ENCODE results near the gene B4GAT1. TPM values are rescaled to one million over a fixed set of nuclear protein-coding genes. Genes with fewer than 3 reads are reported as not detected.
A peak's percentile ranks its signal among the peaks of the same experiment; 100 is the strongest.

B4GAT1 gene
- 9.2 and 9.9 TPM in 2 replicates for total RNA-seq (2013; cell fraction: nucleolus; rRNA removed)
- 6.3 and 7.2 TPM in 2 replicates for total RNA-seq (2014; rRNA removed)
- 2.3 and 2.4 TPM in 2 replicates for total RNA-seq (2014; rRNA removed; fragmentation: Illumina TruSeq; extraction: Trizol)
- 5.7 and 5.9 TPM in 2 replicates for total RNA-seq (2021)
- 1.8 TPM for polyA plus RNA-seq (2011; ENCODE audit: low read depth)
- 2.1 and 3.6 TPM in 2 replicates for polyA plus RNA-seq (2011; rRNA removed)
- polyA plus RNA-seq (2011; cell fraction: cytosol; rRNA removed): 3.3 and 4.2 TPM in 2 replicates
- 3.4 and 3.5 TPM in 2 replicates for polyA plus RNA-seq (2011; cell fraction: nucleus; rRNA removed)
- polyA plus RNA-seq (2012): 4.1 and 5.5 TPM in 2 replicates
- 1.4 and 1.9 TPM in 2 replicates for polyA plus RNA-seq (2014; fragmentation: Illumina TruSeq; extraction: Trizol)
- 1 to 10 TPM in 1 of 2 experiments, under 1 TPM in 1; 0.55 to 1.5 TPM for polyA plus RNA-seq (2014; fragmentation: Nextera tagmentation; extraction: Ambion mirVana)
- 5.0 and 5.7 TPM in 2 replicates for polyA plus RNA-seq (2014; rRNA removed)
- polyA plus RNA-seq (2016; fragmentation: Nextera tagmentation; extraction: Ambion mirVana): 10 to 100 TPM in 1 of 2 experiments, 1 to 10 TPM in 1; 9.4 to 11.1 TPM
- 2.6 TPM in 2 replicates for polyA minus RNA-seq (2011; rRNA and poly(A)+ RNA removed)
- polyA minus RNA-seq (2011; cell fraction: cytosol; rRNA and poly(A)+ RNA removed): 1.5 and 1.7 TPM in 2 replicates
- polyA minus RNA-seq (2011; cell fraction: nucleus; rRNA and poly(A)+ RNA removed): 2.8 TPM in 2 replicates
- Bru-seq, nascent RNA: percentile 45 among the genes with signal in this experiment
- BruChase-seq, experiment 1, labeled RNA remaining after a 6-hour chase: percentile 53 among the genes with signal in this experiment
- percentile 67 among the genes with signal in this experiment for BruChase-seq, experiment 2, labeled RNA remaining after a 2-hour chase
- long read RNA-seq, experiment 1, transcript B4GAT1-201 (2 exons, 2,072 nt): major isoform, 10 of 10 reads
- long read RNA-seq, experiment 1, partial matches to known transcripts: 0 of 10 reads
- long read RNA-seq, experiment 1, other reads (novel, unspliced or antisense): 0 of 10 reads
- long read RNA-seq, experiment 2, transcript B4GAT1-201 (2 exons, 2,072 nt): major isoform, 5 of 5 reads
- long read RNA-seq, experiment 2, partial matches to known transcripts: 0 of 5 reads
- long read RNA-seq, experiment 2, other reads (novel, unspliced or antisense): 0 of 5 reads

- ChIA-PET POLR2A (interaction anchor here (0.6 to 3.9 kb wide), 4 partner anchors 12 to 212 kb away, joined by 3 to 16 read pairs (median 4); partner anchors contain the start of gene RIN1), SMC1A (ENCODE audit: uncharacterized antibody, unreplicated experiment) (interaction anchor here (0.7 to 1.5 kb wide), 3 partner anchors 35 to 59 kb away, joined by 3 to 4 read pairs (median 4); partner anchors contain the start of gene YIF1A), CTCF (interaction anchor here (1.4 to 7.4 kb wide), 4 partner anchors 16 to 42 kb away, joined by 4 to 44 read pairs (median 9); no protein-coding TSS in a partner anchor), RAD21 (ENCODE audit: unreplicated experiment) (interaction anchor here (1.1 to 2.0 kb wide), 2 partner anchors 13 to 36 kb away, joined by 3 to 6 read pairs; no protein-coding TSS in a partner anchor)
- Histone ChIP-seq H3K4me3 (peak within 1 kb of the TSS; percentile 90), H3K27me3 (replicated peaks in 1 of 2; ENCODE audit: control insufficient read depth in 2 of 2, insufficient read depth in 2 of 2, low read length in 1 of 2) (no peaks in the 10 kb centered on the region), H3K9ac (ENCODE audit: control insufficient read depth, insufficient read depth, low read length) (peak within 1 kb of the TSS; percentile 84; the same call in 1 of the 2 replicates), H3K9me3 (replicated peaks; ENCODE audit: control insufficient read depth, insufficient read depth, low read length) (no peaks in the 10 kb centered on the region), H3K27ac (ENCODE audit: control insufficient read depth, insufficient read depth) (peak within 1 kb of the TSS; percentile 61; the same call in 1 of the 2 replicates), H3K79me2 (ENCODE audit: control insufficient read depth, insufficient read depth, low read length) (peaks cover 17% of the 10 kb centered on the region), H3K4me2 (ENCODE audit: control insufficient read depth, insufficient read depth) (peak within 1 kb of the TSS; percentile 88), H4K20me1 (ENCODE audit: control insufficient read depth, insufficient read depth) (no peaks in the 10 kb centered on the region), H3K4me1 (ENCODE audit: control insufficient read depth, insufficient read depth, low read length) (peaks cover 17% of the 10 kb centered on the region), H3K36me3 (ENCODE audit: control insufficient read depth in 2 of 2, insufficient read depth in 2 of 2, low read length in 1 of 2) (no peaks in the 10 kb centered on the region), H2AFZ (ENCODE audit: control insufficient read depth, low read depth, low read length) (peak within 1 kb of the TSS; percentile 93)
- ATAC-seq (peak; percentile 72), FAIRE-seq (no peak), DNase-seq (ENCODE audit: low read depth, low spot score) (peak; percentile 98)
- in situ Hi-C loops (cut with MboI): no loop called here
- BruUV-seq (replicated peaks): no TSS peak
- under 1% methylated on average over 47 of the region's 101 CpGs for WGBS (ENCODE audit: insufficient coverage, insufficient replicate concordance, low lambda C conversion rate, missing lambda C conversion rate)
- intact Hi-C loops (cut with micrococcal nuclease; ENCODE audit: unreplicated experiment): no loop called here
- TF ChIP-seq FOXK2 (IDR thresholded peaks at IDR 0.05): no peak
- no peak for TF ChIP-seq ESRRA (IDR thresholded peaks at IDR 0.05; ENCODE audit: low read length)
- peak; percentile 92 for TF ChIP-seq NBN (IDR thresholded peaks at IDR 0.05)
- no peak for TF ChIP-seq GATAD2B (conservative IDR thresholded peaks at IDR 0.05; ENCODE audit: low read depth)
- peak; percentile 100 for TF ChIP-seq ZNF24 (IDR thresholded peaks at IDR 0.05)
- 0 out of 2 replicates have a peak, but pooled peaks have one; percentile 54 for TF ChIP-seq POLR2AphosphoS2 (IDR thresholded peaks at IDR 0.05; ENCODE audit: low read depth, low read length)
- no peak for TF ChIP-seq HDAC2 (IDR thresholded peaks at IDR 0.05)
- peak; percentile 60 for TF ChIP-seq POLR2A (IDR thresholded peaks at IDR 0.05; ENCODE audit: low read depth, low read length)
- TF ChIP-seq IKZF1 (conservative IDR thresholded peaks at IDR 0.05): peak; percentile 71
- TF ChIP-seq BACH1 (IDR thresholded peaks at IDR 0.05; ENCODE audit: borderline replicate concordance): peak; percentile 50
- no peak for TF ChIP-seq MYC (IDR thresholded peaks at IDR 0.05; ENCODE audit: insufficient read depth, insufficient read length, insufficient replicate concordance, low read length, severe bottlenecking)
- TF ChIP-seq ZSCAN29 (IDR thresholded peaks at IDR 0.05): peak; percentile 91; the same call in 1 of the 2 replicates
- TF ChIP-seq NKRF (conservative IDR thresholded peaks at IDR 0.05): peak; percentile 62; the same call in 1 of the 2 replicates
- TF ChIP-seq STAT1 (conservative IDR thresholded peaks at IDR 0.05): no peak; the same call in 1 of the 2 replicates
- TF ChIP-seq YBX1 (IDR thresholded peaks at IDR 0.05): no peak
- no peak for TF ChIP-seq NR2C2 (IDR thresholded peaks at IDR 0.05; ENCODE audit: borderline replicate concordance, control insufficient read depth, insufficient read length, low read depth)
- 0 out of 2 replicates have a peak, but pooled peaks have one; percentile 28 for TF ChIP-seq ATF7 (IDR thresholded peaks at IDR 0.05; ENCODE audit: low read depth)
- TF ChIP-seq IKZF2 (IDR thresholded peaks at IDR 0.05): peak; percentile 38 to 69; a peak in 3 of 4 replicates
- TF ChIP-seq YY1 (IDR thresholded peaks at IDR 0.05; ENCODE audit: low read depth, low read length): peak; percentile 74
Observed at GRCh38 chr11:66347425-66348276, at the start of gene B4GAT1. B4GAT1 (minus strand) TSS chr11:66347629; CDS start chr11:66347545, 84 bp downstream.
